ENCODE results near the gene SMYD3.

Gene SMYD3

GRCh38 chr1:245990315-245991022, 516.6 kb downstream of the SMYD3 start:
- TF ChIP-seq CTCF (IDR thresholded peaks at IDR 0.05) = no peak
- Histone ChIP-seq H3K4me3 (no peak overlapping the region), H3K27ac (no peak overlapping the region)
- no peak for DNase-seq (ENCODE audit: low spot score)

- no peak overlapping the region for H3K27ac ChIP-seq
- no peak for TF ChIP-seq CTCF (IDR thresholded peaks at IDR 0.05)
- H3K4me3 ChIP-seq = no peak overlapping the region
- no peak for DNase-seq (ENCODE audit: low spot score)
Observed at GRCh38 chr1:245988393-245989078, 518.5 kb downstream of the SMYD3 start.

GRCh38 chr1:245987997-245988392, 519.1 kb downstream of the SMYD3 start:
- Histone ChIP-seq H3K4me3 (no peak overlapping the region), H3K27ac (no peak overlapping the region)
- no peak for DNase-seq (ENCODE audit: low spot score)
- no peak for TF ChIP-seq CTCF (IDR thresholded peaks at IDR 0.05)

- no peak for DNase-seq (ENCODE audit: low spot score)
- no peak for TF ChIP-seq CTCF (IDR thresholded peaks at IDR 0.05)
- Histone ChIP-seq H3K27ac (no peak overlapping the region), H3K4me3 (no peak overlapping the region)
Observed at GRCh38 chr1:245987577-245987976, 519.5 kb downstream of the SMYD3 start.

- Histone ChIP-seq H3K27ac (no peak overlapping the region), H3K4me3 (no peak overlapping the region)
- no peak for TF ChIP-seq CTCF (IDR thresholded peaks at IDR 0.05)
- DNase-seq (ENCODE audit: low spot score) = no peak
Observed at GRCh38 chr1:245987219-245987545, 519.9 kb downstream of the SMYD3 start.

GRCh38 chr1:245986404-245987218, 520.5 kb downstream of the SMYD3 start:
- no peak for TF ChIP-seq CTCF (IDR thresholded peaks at IDR 0.05)
- Histone ChIP-seq H3K27ac (no peak overlapping the region), H3K4me3 (no peak overlapping the region)
- no peak for DNase-seq (ENCODE audit: low spot score)

All from coronary artery (tissue), 2 donors.